NCI-H1105 treated with DMSO at 0.1 percent for 48 hours (cell line): ENCODE data around the gene TRIM47.

Experiments used
- DNase-seq: peaks from one replicate; lab custom pipeline; 2025; lab: John Stamatoyannopoulos, UW

The TRIM47 gene

GRCh38 chr17:75830164-75831031, 48.0 kb downstream of the TRIM47 start:
- DNase-seq, result no peak

GRCh38 chr17:75829747-75830146, 48.6 kb downstream of the TRIM47 start:
- no peak for DNase-seq

- no peak for DNase-seq
Measured at GRCh38 chr17:75828741-75829140, 49.6 kb downstream of the TRIM47 start.

GRCh38 chr17:75828076-75828400, 50.3 kb downstream of the TRIM47 start:
- no peak for DNase-seq

GRCh38 chr17:75827308-75828075, 50.9 kb downstream of the TRIM47 start:
- peak; percentile 59 for DNase-seq

- no peak for DNase-seq
Measured at GRCh38 chr17:75826561-75827307, 51.6 kb downstream of the TRIM47 start.

- no peak for DNase-seq
Measured at GRCh38 chr17:75825748-75826370, 52.5 kb downstream of the TRIM47 start.

GRCh38 chr17:75825149-75825552, 53.2 kb downstream of the TRIM47 start:
- DNase-seq, result no peak

GRCh38 chr17:75824666-75825065, 53.7 kb downstream of the TRIM47 start:
- no peak for DNase-seq
